ENCODE results near the gene TMEM94.

The TMEM94 gene

DNA sequence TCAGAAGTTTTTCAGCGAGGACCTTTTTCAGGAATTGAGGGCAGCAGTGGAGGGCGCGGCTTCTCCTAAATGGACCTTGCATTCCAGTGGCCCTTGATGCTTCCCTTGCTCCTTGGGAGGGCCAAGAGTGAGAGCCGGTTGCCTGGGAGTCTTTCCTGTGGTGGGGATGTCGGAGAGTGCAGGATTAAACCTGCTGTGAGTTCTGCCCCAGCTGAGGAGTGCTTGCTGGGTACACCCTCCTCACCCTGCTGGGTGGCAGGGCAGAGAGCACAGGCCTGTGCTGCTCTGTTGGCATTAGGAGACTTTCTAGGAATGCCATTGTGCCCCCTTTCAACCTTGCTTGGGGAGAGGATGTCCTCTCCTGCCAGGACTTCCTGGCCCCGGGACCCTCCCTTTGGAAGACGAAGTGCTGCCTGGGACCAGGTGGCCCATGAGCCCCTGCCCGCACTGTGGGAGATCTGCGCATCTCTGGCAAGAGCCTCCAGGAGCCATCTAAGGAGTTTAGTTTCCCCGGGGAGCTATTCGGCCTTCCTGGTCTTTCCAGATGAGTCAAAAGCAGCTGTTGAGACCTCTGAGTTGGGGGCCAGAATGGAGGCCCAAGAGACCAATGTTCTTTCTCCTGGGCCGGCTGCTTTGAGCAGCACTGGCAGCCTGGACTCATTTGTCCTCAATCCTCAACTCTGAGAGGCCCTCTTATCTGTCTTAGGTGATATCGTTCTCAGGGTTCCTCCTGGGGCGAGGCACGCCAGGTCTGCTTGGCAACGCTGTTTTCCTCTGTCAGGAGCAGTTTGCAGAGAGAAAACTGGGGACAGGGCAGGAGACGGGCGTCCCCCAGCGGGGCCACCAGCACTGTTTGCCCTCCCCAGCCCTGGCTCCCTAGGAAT lies 74.6 kb downstream of the TMEM94 start:
- no peak for TF ChIP-seq ZFX (IDR thresholded peaks at IDR 0.05)
- TF ChIP-seq, protein P1, sequence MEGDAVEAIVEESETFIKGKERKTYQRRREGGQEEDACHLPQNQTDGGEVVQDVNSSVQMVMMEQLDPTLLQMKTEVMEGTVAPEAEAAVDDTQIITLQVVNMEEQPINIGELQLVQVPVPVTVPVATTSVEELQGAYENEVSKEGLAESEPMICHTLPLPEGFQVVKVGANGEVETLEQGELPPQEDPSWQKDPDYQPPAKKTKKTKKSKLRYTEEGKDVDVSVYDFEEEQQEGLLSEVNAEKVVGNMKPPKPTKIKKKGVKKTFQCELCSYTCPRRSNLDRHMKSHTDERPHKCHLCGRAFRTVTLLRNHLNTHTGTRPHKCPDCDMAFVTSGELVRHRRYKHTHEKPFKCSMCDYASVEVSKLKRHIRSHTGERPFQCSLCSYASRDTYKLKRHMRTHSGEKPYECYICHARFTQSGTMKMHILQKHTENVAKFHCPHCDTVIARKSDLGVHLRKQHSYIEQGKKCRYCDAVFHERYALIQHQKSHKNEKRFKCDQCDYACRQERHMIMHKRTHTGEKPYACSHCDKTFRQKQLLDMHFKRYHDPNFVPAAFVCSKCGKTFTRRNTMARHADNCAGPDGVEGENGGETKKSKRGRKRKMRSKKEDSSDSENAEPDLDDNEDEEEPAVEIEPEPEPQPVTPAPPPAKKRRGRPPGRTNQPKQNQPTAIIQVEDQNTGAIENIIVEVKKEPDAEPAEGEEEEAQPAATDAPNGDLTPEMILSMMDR (conservative IDR thresholded peaks at IDR 0.05) = no peak
- no peak overlapping the region for H3K27ac ChIP-seq

DNA sequence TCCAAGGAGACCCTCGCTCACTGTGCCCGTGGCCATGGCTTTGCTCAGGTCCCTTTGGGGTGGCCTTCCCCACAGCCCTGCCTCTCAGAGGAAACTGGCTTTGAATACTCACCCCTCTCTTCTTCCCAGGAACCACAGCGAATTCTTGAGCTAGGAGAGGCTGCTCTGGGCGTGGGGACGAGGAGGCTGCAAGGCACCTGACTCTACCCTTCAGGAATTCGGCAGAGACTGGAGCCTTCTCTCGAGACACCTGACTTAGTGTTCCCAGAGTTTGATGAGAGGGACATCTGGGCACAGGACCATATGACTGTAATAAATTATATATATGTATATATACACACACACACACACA lies 75.3 kb downstream of the TMEM94 start:
- TF ChIP-seq, protein P1 (conservative IDR thresholded peaks at IDR 0.05) = no peak
- no peak for TF ChIP-seq ZFX (IDR thresholded peaks at IDR 0.05)
- H3K27ac ChIP-seq = no peak overlapping the region

DNA sequence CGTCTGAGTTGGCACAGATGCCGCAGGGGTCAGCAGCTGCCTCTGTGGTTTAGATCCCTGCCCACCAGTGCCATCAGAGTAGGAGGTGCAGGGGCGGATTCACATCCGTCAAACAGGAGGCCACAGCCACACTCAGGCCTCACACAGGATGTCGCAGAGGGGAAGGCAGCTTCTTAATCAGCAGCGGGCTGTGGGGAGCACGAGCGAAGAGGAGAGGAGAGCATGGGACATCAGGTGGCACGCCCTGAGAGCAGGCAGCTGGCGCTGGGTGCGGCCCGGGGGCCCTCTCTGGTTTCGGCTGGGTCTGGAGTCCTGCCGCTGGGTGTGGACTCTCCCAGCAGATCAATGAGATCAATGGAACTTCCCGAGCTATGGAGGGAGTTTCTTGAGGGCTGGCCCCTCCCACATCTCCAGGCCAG lies 78.7 kb downstream of the TMEM94 start:
- TF ChIP-seq, protein P1 (conservative IDR thresholded peaks at IDR 0.05) = no peak
- no peak for TF ChIP-seq ZFX (IDR thresholded peaks at IDR 0.05)
- no peak overlapping the region for H3K27ac ChIP-seq

DNA sequence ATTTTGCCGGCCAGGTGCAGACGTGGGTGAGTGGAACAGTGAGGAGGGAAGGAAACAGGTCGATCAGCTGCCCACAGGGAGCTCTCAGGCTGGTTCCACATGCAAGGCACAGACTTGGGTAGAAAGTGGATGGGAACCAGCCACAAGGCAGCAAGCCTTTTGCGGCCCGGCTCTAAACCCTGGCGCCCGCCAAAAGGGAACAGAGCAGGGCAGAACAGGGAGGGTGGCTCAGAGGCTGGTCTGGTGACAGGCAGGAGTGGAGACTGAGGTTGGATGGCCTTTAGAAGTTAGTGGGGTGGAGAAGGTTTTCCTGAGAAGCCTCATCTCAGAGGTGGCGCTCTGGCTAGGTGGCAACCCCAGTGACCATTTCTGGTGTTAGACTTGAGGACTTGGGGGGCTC lies 79.4 kb downstream of the TMEM94 start:
- TF ChIP-seq, protein P1 (conservative IDR thresholded peaks at IDR 0.05) = no peak
- TF ChIP-seq ZFX (IDR thresholded peaks at IDR 0.05) = no peak
- no peak overlapping the region for H3K27ac ChIP-seq

DNA sequence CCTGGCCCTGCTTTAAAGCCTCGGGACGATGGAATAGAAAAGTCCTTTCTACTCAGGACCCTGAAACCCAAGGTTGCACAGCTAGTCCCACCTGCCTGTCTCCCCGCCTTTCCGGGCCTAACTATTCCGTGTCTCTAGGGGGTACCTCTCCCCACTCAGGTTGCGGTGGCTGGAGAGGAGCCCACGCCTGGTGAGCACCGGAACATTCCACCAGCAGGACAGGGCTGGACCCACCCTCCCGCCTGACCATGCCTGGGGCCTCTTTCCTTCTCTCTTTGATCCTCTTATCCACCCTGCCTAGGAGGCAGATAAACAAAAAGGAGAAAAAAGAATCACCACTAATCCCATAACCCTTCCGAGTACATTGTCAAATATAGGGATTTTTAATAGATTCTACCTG lies 79.9 kb downstream of the TMEM94 start:
- TF ChIP-seq ZFX (IDR thresholded peaks at IDR 0.05) = no peak
- TF ChIP-seq, protein P1 (conservative IDR thresholded peaks at IDR 0.05) = no peak

DNA sequence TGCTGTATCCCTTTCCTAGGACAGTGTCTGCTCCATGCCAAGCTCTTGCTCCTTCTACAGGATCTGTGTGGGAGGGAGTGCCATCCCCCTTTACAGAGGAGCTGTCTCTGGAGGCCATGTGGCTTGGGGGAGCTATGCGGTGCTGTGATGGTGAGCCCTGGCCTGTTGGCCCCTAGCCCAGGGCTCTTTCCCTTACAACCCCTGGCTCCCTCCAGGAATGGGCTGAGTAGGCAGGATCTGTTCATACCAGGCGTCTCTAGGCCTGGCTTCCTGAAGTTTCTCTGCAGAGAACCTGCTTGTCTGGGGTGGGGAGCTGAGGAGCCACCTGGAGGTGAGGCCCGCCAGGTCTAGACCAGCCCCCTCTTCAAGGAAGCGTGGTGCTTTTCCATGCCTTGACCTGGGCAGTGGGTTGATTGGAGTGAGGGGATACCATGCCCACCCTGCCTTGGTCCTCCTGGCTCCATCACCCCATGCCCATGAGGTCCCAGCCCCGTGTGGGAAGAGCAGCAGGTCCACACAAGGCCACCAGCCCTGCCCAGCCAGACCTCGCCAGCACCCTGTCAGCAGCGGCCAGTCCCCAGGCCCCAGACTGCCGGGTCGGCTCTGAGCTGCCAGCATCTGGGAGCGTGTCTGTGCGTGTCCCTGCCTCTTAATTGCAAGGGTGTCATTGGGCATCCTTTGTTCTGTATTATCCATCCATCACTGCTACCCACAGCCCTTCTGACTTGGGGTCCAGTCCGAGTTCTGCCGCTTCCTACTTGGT lies 83.7 kb downstream of the TMEM94 start:
- TF ChIP-seq, protein P1 (conservative IDR thresholded peaks at IDR 0.05) = no peak
- no peak for TF ChIP-seq ZFX (IDR thresholded peaks at IDR 0.05)
- no peak overlapping the region for H3K27ac ChIP-seq

More for the DNA sequence above, 79.9 kb downstream of the TMEM94 start:
- no peak overlapping the region for H3K27ac ChIP-seq

DNA sequence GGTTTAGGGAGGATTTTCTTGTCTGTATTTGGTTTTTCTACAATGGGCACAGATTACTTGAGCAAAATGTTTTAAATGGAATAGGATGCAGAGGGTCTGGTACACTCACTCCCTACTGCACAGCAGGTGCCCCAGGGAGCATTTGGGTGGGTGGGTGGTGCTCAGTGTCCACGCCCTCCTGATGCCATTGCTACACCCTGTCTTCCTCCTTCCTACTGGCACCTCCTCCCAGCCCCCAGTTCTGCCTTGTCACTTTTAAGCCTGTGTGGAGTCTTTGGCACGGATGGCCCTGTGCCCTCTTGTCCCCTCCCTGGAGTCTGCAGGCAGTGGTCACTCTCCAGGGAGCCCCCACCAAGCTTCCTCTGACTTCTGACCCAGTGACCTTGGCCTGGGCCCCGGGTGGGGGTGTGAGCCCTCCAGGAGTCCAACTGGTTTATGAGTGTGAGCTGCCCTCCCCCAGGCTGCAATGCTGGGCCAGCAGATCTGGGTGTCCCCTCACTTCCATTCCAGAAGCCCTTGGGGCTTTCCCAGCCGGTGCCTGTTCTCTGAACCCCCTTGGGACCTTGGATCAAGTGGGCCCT lies 84.6 kb downstream of the TMEM94 start:
- H3K27ac ChIP-seq = no peak overlapping the region
- TF ChIP-seq, protein P1 (conservative IDR thresholded peaks at IDR 0.05) = no peak
- no peak for TF ChIP-seq ZFX (IDR thresholded peaks at IDR 0.05)

Measured in C4-2B (cell line).